ENCODE data around the gene NPB.

NPB gene

DNA sequence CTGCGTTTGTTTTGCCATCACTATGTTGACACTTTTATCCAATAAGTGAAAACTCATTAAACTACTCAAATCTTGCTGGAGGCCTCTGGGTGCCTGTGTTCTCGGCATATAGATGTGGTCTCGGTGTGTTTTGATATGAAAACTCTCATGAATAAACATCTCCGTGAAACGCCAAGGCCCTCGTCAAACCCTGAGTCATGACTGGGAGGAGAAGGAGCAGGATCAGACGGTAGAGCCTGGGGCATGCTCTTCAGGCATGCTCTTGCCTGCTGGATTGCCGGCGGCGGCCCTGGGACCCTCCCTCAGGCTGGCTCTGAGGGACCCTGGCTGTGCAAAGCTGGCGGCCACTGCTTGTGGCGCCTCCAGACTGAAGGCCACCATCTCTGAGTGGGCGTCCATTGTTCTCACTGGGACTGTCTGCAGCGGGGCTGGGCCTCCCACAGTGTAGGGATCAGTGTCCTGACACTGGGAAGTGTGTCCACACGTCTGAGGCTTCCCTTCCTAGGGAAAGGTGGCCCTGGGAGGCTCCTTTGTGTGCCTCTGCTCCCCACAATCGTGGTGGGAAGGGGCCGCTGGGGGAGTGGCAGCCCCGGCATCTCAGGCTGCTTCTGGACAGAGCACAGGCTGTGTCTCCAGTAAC lies 1.7 kb upstream of the NPB start:
- peak; percentile 0 for DNase-seq

- peak; percentile 1 for DNase-seq
Measured at GRCh38 chr17:81901167-81902022, 643 bp upstream of the NPB start.

GRCh38 chr17:81902653-81903414 lies 796 bp downstream of the NPB start:
- peak; percentile 0 for DNase-seq

- DNase-seq = no peak
Measured at GRCh38 chr17:81903415-81903831, 1.4 kb downstream of the NPB start.

GRCh38 chr17:81903896-81904599 lies 2.0 kb downstream of the NPB start:
- DNase-seq = no peak

DNA sequence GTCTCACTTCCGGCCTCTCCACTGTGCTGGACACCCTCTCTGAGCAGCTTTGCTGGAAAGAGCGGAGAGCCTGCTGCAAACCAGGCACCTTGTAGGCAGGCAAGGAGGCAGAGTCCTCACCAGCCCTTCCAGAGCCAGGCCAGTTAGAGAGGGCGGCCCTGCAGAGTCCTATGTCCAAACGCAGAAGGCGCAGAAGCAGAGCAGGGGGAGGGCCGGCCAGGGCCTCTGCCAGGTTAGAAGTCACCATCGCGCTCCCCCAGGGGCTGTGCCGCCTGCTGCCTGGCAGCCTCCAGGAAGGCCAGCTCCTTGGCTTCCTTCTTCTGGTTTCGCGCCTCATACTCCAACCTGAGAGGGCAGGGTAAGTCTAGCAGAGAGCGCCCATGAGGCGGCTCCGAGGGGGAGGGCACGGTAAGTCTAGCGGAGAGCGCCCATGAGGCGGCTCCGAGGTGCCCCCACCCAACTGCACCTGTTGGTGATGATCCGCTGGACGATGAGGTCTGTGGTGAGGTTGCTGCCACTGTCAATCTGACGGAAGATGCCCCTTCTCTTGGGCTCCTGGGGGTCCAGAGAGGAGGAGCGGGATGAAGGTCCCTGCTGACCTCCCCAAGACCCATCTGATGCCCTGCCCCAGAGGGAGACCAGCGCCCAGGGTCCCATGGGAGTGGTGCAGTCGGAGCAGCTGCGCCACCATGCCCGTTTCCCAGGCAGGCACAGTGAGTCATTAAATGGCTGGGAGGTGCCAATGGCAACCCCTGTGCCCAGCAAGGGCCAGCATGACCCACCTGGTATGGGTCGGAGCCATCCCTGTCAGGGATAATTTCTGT lies 2.8 kb downstream of the NPB start:
- DNase-seq = no peak

- DNase-seq = no peak
Measured at GRCh38 chr17:81905424-81905875, 3.4 kb downstream of the NPB start.

- DNase-seq = no peak
Measured at GRCh38 chr17:81905993-81906392, 4.0 kb downstream of the NPB start.

GRCh38 chr17:81906476-81907218 lies 4.6 kb downstream of the NPB start:
- DNase-seq = no peak

GRCh38 chr17:81907219-81908145 lies 5.4 kb downstream of the NPB start:
- no peak for DNase-seq

DNA sequence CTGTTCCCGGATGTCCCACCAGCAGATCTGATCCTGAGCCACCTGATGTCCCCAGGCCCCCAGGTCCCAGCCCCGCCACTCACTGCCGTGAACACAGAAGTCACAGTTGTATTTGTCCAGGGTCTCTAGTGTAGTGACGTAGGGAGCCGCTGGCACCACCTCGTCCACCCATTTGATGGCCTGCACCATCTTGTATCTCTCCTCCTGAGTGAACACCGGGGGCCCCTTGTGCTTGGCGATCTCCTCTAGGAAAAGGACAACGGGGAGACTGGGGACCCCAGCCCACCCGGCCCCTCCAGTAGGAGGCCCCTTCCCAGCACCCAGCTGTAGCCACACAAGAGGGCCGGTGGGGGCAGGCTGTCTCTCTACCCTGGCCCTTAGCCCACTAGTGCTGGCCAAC lies 6.8 kb downstream of the NPB start:
- no peak for DNase-seq

GRCh38 chr17:81909231-81909630 lies 7.2 kb downstream of the NPB start:
- no peak for DNase-seq

DNA sequence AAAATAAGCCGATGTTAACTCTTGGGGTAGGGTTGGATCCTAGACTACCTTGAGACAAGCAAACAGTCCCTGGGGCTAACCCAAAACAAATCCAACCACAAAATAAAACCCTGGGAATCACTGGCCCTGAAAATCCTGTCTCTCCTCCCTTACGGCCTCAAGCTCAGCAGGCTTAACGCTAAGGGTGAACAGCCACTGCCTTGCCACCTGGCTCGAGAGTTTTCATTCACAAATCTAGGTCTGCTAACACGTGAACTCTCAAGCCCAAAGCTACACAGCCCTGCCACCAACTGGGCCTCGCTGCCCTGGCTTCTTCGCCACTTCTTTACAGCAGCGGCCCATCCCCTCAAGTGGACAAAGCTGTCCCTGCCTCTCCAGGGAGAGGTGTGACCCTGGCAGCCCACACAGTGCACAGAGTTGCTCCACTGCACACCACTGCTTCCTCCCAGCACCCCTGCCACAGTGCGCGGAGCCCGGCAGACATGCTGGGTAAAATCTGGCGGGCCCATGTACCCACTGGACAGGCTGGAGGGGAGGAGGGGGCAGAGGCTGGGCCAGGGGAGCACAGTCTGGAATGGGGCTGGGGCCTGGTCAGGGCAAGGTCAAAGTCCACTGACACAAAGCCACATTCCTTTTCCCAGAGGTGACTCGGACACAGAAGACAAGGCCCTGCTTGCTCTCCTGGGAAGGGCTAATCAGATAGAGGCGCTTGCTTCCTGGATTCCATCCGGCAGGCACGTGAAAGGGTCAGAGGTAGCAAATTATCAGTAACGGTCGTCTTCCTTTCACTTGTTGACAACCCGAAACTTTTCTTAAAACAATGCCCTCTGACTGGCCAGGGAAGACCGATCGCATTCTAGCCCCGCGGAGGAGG lies 8.2 kb downstream of the NPB start:
- no peak for DNase-seq

DNA sequence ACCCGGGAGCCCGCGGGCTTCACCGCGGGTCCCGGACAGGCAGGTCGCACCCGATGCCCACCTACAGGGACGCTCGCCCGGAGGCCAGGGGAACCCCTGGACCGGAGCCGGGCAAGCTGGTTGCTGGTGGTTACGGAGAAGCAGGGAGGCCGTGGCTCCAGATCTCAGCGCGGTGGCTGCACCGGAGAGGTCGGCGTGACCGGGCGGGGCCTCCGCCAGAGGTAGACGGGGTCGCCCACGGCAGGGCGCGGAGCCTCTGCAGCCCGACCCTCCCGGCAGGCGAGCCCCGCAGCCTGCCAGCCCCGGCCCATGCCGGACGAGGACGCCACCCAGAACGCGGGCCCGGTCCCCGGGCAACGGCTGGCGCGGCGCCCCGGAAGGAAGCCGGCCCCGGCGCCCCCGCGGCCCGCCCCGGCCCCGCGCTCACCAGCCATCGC lies 8.8 kb downstream of the NPB start:
- no peak for DNase-seq

GRCh38 chr17:81911277-81911961 lies 9.4 kb downstream of the NPB start, which contains the start of gene PCYT2:
PCYT2 (minus strand) TSS chr17:81911399; CDS start chr17:81911355, 44 bp downstream.
- DNase-seq = peak; percentile 66

GRCh38 chr17:81911969-81912368 lies 9.9 kb downstream of the NPB start:
- DNase-seq = no peak

DNA sequence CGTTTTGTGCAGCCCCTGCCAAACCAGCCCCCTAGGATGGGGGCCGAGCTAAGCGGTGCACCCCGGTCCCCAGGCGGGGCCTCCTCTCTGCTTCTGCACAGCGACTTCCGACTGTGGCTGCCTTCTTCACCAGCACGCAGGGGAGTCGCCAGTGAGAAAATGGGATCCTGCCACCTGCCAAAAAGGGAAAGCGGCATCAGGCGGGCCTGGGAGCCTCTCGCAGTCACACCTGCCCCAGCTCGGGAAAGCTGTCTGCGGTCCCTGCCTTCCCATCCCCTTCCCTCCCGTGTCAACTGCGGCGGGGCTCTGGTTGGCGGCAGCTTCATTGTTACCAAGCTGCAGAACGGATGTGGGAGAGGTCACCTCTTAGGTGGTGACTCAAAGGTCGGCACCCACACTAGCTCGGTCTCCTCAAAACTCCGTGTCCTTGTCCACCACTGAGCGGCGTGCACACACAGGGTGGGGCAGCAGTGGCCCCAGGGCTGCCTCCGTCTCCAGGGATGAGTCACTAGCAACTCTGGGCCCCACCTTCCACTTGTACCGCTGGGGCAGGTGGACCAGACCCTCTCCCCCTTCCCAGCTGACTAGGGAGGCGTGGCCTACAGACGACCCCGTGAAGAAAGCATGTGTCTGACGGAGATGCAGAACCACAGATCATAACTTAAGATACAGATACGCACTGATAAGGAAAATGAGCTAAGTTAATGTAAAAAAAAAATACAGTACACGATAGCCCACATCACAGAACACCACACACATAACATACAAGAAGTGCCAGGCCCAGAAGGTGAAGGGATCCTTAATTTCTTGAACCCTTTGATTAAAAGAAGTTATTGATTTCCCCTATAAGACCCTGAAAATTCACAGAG lies 10.6 kb downstream of the NPB start:
- DNase-seq = no peak

Measured in NCI-H226 (cell line).